ENCODE measurements around the gene C5AR1.
A peak's percentile ranks its signal among the peaks of the same experiment; 100 is the strongest.
"Not testable (repeated sequence)": the region's sequence is repeated elsewhere in the genome, so short reads cannot be mapped to it uniquely, and the experiment has no call there.

The C5AR1 gene

GRCh38 chr19:47309608-47310007, at the start of gene C5AR1:
Gene C5AR1 (plus strand): TSS chr19:47309861. CDS start chr19:47309896, 35 bp downstream.
- no peak for DNase-seq (ENCODE audit: low read depth)

GRCh38 chr19:47260476-47260875, 49.2 kb upstream of the C5AR1 start:
- no peak for DNase-seq (ENCODE audit: low read depth)

- not testable (repeated sequence) for DNase-seq (ENCODE audit: low read depth)
Observed at GRCh38 chr19:47261946-47262793, 47.5 kb upstream of the C5AR1 start.

- DNase-seq (ENCODE audit: low read depth) = no peak
Observed at GRCh38 chr19:47264629-47265028, 45.0 kb upstream of the C5AR1 start.

GRCh38 chr19:47266401-47266941, 43.2 kb upstream of the C5AR1 start:
- DNase-seq (ENCODE audit: low read depth) = no peak

GRCh38 chr19:47267350-47267759, 42.3 kb upstream of the C5AR1 start:
- no peak for DNase-seq (ENCODE audit: low read depth)

- DNase-seq (ENCODE audit: low read depth) = no peak
Observed at GRCh38 chr19:47268028-47268427, 41.6 kb upstream of the C5AR1 start.

GRCh38 chr19:47269596-47269995, 40.1 kb upstream of the C5AR1 start:
- no peak for DNase-seq (ENCODE audit: low read depth)

GRCh38 chr19:47270408-47270807, 39.3 kb upstream of the C5AR1 start:
- DNase-seq (ENCODE audit: low read depth) = no peak

GRCh38 chr19:47271949-47272348, 37.7 kb upstream of the C5AR1 start:
- no peak for DNase-seq (ENCODE audit: low read depth)

- peak; percentile 30 for DNase-seq (ENCODE audit: low read depth)
Observed at GRCh38 chr19:47272448-47273312, 37.0 kb upstream of the C5AR1 start.

- DNase-seq (ENCODE audit: low read depth) = peak; percentile 81
Observed at GRCh38 chr19:47273313-47274070, 36.2 kb upstream of the C5AR1 start.

GRCh38 chr19:47274071-47274890, 35.4 kb upstream of the C5AR1 start, which contains the start of gene INAFM1:
Gene INAFM1 (plus strand): TSS chr19:47274885. CDS start chr19:47274920, 35 bp downstream.
- DNase-seq (ENCODE audit: low read depth) = peak; percentile 100

- DNase-seq (ENCODE audit: low read depth) = no peak
Observed at GRCh38 chr19:47274891-47275761, 34.5 kb upstream of the C5AR1 start.

- DNase-seq (ENCODE audit: low read depth) = no peak
Observed at GRCh38 chr19:47275791-47276461, 33.7 kb upstream of the C5AR1 start.

GRCh38 chr19:47276513-47276912, 33.1 kb upstream of the C5AR1 start:
- DNase-seq (ENCODE audit: low read depth) = not testable (repeated sequence)

- DNase-seq (ENCODE audit: low read depth) = no peak
Observed at GRCh38 chr19:47280183-47280797, 29.4 kb upstream of the C5AR1 start.

GRCh38 chr19:47283405-47284059, 26.1 kb upstream of the C5AR1 start:
- DNase-seq (ENCODE audit: low read depth) = no peak
